HepG2 (cell line): ENCODE results near the gene ZSWIM8. TPM values are rescaled to one million over a fixed set of nuclear protein-coding genes. Genes with fewer than 3 reads are reported as not detected.
A peak's percentile ranks its signal among the peaks of the same experiment; 100 is the strongest.

Source experiments
- ARID4A ChIP-seq: sonication (generic); formaldehyde crosslinking; IDR thresholded peaks from 2 replicates; pipeline ENCODE4 v1.5.0; 2020; ENCODE audit warnings: mild to moderate bottlenecking, missing genetic modification reagents, borderline replicate concordance
- CREM ChIP-seq, 2 experiments: sonication (generic) in 1 of 2; formaldehyde crosslinking in 1 of 2; IDR thresholded peaks; 2 replicates each; pipeline versions ENCODE4 v1.4.0 to v1.6.1; 2016 to 2020; ENCODE audit warnings: antibody characterized with exemption in 1 of 2, mild to moderate bottlenecking in 1 of 2, missing genetic modification reagents in 1 of 2
- FOXK2 ChIP-seq: fragments of 450-650 bp; IDR thresholded peaks from 2 replicates; pipeline ENCODE4 v1.6.1; 2016
- GABPA ChIP-seq, 2 experiments: IDR thresholded peaks; 2 replicates each; pipeline ENCODE4 v1.6.1; 2011 to 2016; ENCODE audit warnings: low read depth in 2 of 2, low read length in 1 of 2, missing biosample characterization in 1 of 2, missing genetic modification characterization in 1 of 2
- KDM1A ChIP-seq: IDR thresholded peaks from 2 replicates; pipeline ENCODE4 v1.6.1; 2016; ENCODE audit warnings: missing compliant biosample characterization
- MAFF ChIP-seq: IDR thresholded peaks from 2 replicates; pipeline ENCODE4 v1.6.1; 2011; ENCODE audit warnings: low read depth, low read length, improper control_type of control experiment
- PAWR ChIP-seq: sonication (generic); formaldehyde crosslinking; IDR thresholded peaks from 2 replicates; pipeline ENCODE4 v1.4.0; 2020; ENCODE audit warnings: missing genetic modification reagents, mild to moderate bottlenecking, borderline replicate concordance
- SALL1 ChIP-seq: sonication (generic); formaldehyde crosslinking; IDR thresholded peaks from 2 replicates; pipeline ENCODE4 v1.8.0; 2022; ENCODE audit warnings: mild to moderate bottlenecking, missing genetic modification reagents
- SIN3B ChIP-seq: fragments of 150-350 bp; IDR thresholded peaks from 2 replicates; pipeline ENCODE4 v1.6.1; 2014; ENCODE audit warnings: low read length
- SP4 ChIP-seq: sonication (generic); formaldehyde crosslinking; IDR thresholded peaks from 2 replicates; pipeline ENCODE4 v1.8.1; 2023; ENCODE audit warnings: mild to moderate bottlenecking, missing genetic modification reagents
- TBL1XR1 ChIP-seq: fragments of 150-350 bp; IDR thresholded peaks from 2 replicates; pipeline ENCODE4 v1.6.1; 2014; ENCODE audit warnings: borderline replicate concordance, low read length; ENCODE audit not compliant: partially characterized antibody
- ZNF503 ChIP-seq: sonication (generic); formaldehyde crosslinking; IDR thresholded peaks from 2 replicates; pipeline ENCODE4 v1.4.0; 2020; ENCODE audit warnings: missing genetic modification reagents
- ZUFSP ChIP-seq: sonication (generic); formaldehyde crosslinking; IDR thresholded peaks from 2 replicates; pipeline ENCODE4 v1.9.0; 2021; ENCODE audit warnings: missing genetic modification reagents, mild to moderate bottlenecking, borderline replicate concordance
- polyA plus RNA-seq, 8 experiments: library from polyadenylated mRNA; depleted of rRNA in 3 of 8; stranded (reverse) in 7 of 8; unstranded in 1 of 8; fragments of >200 nt; fragmentation: Illumina TruSeq in 4 of 8; extraction: Trizol in 4 of 8; gene quantifications; 2 replicates each; pipeline versions ENCODE4 v1.2.1 to v1.2.3, GENCODE V29; 2011 to 2016; ENCODE audit warnings: low read depth in 4 of 8, missing spikeins in 1 of 8, mixed read lengths in 1 of 8; ENCODE audit not compliant: insufficient read depth in 1 of 8
- total RNA-seq, 5 experiments: library from RNA; depleted of rRNA; stranded (reverse); fragments of >200 nt; fragmentation: Illumina TruSeq; extraction: Trizol; gene quantifications; 2 replicates each; pipeline ENCODE4 v1.2.3, GENCODE V29; 2016; ENCODE audit warnings: low read depth in 1 of 5
- TF ChIP-seq, protein P1 (sequence below): IDR thresholded peaks from 2 replicates; pipeline ENCODE4 v1.6.1; 2016; ENCODE audit warnings: low read depth
- TF ChIP-seq, protein P2 (sequence below): IDR thresholded peaks from 2 replicates; pipeline ENCODE4 v1.6.1; 2016; ENCODE audit warnings: mild to moderate bottlenecking
- TF ChIP-seq, protein P3 (sequence below): sonication (generic); formaldehyde crosslinking; IDR thresholded peaks from 2 replicates; pipeline ENCODE4 v1.8.1; 2023; ENCODE audit warnings: mild to moderate bottlenecking, missing genetic modification reagents, borderline replicate concordance

ZSWIM8 gene
- total and polyA plus RNA-seq, 2 of the 13 experiments (the other 11 are each of a cell fraction or from before 2014, with no cell fraction given): 39.9 to 98.2 TPM

DNA sequence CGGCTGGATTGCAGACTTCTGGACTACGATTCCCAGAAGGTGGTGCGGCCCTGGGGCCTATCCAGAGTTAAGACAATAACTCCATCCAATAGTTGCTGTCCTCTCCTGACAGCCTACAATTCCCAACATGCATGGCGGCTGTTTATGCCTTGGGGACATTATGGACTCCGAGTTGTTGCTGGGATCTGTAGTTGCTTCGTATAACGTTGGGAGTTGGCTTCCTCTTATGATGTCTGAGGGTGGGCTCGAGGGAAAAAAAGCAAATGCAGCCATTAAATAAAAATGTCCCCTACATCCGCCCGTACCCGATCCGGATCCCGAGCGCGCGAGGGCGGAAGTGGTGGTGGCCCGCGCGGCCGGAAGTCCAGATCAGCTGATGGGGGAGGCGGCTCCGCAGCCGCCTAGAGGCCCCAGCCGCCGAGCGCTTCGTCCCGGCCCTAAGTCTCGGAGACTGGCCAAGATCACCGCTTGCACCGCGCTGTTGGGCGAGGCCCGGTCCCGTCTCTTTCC, at the start of gene ZSWIM8 (continued):
- TF ChIP-seq CREM (IDR thresholded peaks at IDR 0.05) (peak; percentile 92), CREM (CRISPR knock-in tag; IDR thresholded peaks at IDR 0.05) (no peak), GABPA (IDR thresholded peaks at IDR 0.05; ENCODE audit: low read depth, low read length) (peak; percentile 83), GABPA (CRISPR knock-in tag; IDR thresholded peaks at IDR 0.05; ENCODE audit: low read depth) (peak; percentile 93), MAFF (peak; percentile 34; the same call in 1 of the 2 replicates), TBL1XR1 (peak; percentile 34), ZUFSP (CRISPR knock-in tag) (no peak), KDM1A (CRISPR knock-in tag) (no peak), SIN3B (peak; percentile 67; the same call in 1 of the 2 replicates), FOXK2 (peak; percentile 90), SALL1 (peak; percentile 62; the same call in 1 of the 2 replicates), PAWR (CRISPR knock-in tag) (no peak), ZNF503 (CRISPR knock-in tag) (no peak), ARID4A (CRISPR knock-in tag) (peak; percentile 91), SP4 (CRISPR knock-in tag) (peak; percentile 35; the same call in 1 of the 2 replicates)
- TF ChIP-seq, protein P1, sequence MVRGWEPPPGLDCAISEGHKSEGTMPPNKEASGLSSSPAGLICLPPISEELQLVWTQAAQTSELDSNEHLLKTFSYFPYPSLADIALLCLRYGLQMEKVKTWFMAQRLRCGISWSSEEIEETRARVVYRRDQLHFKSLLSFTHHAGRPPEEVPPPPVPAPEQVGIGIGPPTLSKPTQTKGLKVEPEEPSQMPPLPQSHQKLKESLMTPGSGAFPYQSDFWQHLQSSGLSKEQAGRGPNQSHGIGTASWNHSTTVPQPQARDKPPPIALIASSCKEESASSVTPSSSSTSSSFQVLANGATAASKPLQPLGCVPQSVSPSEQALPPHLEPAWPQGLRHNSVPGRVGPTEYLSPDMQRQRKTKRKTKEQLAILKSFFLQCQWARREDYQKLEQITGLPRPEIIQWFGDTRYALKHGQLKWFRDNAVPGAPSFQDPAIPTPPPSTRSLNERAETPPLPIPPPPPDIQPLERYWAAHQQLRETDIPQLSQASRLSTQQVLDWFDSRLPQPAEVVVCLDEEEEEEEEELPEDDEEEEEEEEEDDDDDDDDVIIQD (CRISPR knock-in tag): peak; percentile 57; the same call in 1 of the 2 replicates
- TF ChIP-seq, protein P2, sequence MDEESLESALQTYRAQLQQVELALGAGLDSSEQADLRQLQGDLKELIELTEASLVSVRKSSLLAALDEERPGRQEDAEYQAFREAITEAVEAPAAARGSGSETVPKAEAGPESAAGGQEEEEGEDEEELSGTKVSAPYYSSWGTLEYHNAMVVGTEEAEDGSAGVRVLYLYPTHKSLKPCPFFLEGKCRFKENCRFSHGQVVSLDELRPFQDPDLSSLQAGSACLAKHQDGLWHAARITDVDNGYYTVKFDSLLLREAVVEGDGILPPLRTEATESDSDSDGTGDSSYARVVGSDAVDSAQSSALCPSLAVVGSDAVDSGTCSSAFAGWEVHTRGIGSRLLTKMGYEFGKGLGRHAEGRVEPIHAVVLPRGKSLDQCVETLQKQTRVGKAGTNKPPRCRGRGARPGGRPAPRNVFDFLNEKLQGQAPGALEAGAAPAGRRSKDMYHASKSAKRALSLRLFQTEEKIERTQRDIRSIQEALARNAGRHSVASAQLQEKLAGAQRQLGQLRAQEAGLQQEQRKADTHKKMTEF (CRISPR knock-in tag): 0 out of 2 replicates have a peak, but pooled peaks have one; percentile 20
- TF ChIP-seq, protein P3, sequence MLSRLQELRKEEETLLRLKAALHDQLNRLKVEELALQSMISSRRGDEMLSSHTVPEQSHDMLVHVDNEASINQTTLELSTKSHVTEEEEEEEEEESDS (CRISPR knock-in tag): 0 out of 2 replicates have a peak, but pooled peaks have one; percentile 48
